Subcutaneous adipose tissue (tissue), 4 donors: ENCODE measurements around the gene RTF1. TPM values are rescaled to one million over a fixed set of nuclear protein-coding genes. Genes with fewer than 3 reads are reported as not detected.

Experiments used
- total RNA-seq, 4 donors: library from RNA; depleted of rRNA; stranded (reverse); fragments of >200 nt; gene quantifications; one replicate each; pipeline ENCODE4 v1.1.0, GENCODE V29; 2016
- TF ChIP-seq, protein P1 (sequence below): fragments of 450-650 bp; IDR thresholded peaks from one replicate; pipeline ENCODE4 v1.5.1; 2016; ENCODE audit warnings: low read depth, mild to moderate bottlenecking, control low read depth, antibody characterized with exemption, moderate library complexity

RTF1 gene
- total RNA-seq, 4 donors from 2014 or later: 21.7 to 58.7 (median 32.5) TPM

DNA sequence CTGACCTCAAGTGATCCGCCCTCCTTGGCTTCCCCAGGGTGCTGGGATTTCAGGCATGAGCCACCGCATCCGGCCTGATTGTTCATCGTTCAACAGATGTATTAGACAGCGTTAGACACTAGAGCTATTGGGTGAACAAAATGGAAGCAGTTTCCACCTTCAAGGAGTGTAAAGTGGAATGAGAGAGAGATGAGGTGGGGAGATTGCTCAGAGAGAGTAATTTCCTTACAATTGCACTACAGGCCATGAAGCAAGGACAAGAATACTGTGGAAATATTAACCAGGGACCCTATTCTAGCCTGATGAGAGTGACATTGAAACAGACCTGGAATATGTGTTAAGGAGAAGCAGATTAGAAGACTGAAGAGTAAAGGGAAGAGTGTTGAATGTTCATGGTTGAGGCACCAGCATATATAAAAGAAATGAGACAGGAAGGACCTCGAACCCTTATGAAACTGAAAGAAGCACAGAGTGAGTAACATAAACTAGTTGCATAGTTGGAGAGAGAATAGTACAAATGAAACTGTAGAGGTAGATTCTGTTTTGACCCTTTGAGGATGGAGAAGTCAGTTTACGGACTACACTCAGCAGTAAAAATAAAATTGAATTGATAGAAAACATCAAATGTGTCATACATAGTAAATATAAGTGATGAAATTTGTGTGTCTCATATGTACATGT lies 7.2 kb downstream of the RTF1 start:
- TF ChIP-seq, protein P1, sequence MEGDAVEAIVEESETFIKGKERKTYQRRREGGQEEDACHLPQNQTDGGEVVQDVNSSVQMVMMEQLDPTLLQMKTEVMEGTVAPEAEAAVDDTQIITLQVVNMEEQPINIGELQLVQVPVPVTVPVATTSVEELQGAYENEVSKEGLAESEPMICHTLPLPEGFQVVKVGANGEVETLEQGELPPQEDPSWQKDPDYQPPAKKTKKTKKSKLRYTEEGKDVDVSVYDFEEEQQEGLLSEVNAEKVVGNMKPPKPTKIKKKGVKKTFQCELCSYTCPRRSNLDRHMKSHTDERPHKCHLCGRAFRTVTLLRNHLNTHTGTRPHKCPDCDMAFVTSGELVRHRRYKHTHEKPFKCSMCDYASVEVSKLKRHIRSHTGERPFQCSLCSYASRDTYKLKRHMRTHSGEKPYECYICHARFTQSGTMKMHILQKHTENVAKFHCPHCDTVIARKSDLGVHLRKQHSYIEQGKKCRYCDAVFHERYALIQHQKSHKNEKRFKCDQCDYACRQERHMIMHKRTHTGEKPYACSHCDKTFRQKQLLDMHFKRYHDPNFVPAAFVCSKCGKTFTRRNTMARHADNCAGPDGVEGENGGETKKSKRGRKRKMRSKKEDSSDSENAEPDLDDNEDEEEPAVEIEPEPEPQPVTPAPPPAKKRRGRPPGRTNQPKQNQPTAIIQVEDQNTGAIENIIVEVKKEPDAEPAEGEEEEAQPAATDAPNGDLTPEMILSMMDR: no peak

DNA sequence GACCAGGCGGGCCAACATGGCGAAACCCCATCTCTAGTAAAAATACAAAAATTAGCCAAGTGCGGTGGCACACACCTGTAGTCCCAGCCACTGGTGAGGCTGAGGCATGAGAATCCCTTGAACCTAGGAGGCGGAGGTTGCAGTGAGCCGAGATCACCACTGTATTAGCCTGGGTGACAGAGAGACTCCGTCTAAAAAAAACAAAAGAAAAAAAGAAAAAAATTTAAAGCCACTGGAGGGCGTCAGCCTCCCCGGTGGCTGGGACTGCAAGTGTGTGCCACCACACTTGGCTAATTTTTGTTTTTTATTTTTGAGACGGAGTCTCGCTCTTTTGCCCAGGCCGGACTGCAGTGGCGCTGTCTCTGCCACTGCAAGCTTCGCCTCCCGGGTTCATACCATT lies 7.9 kb downstream of the RTF1 start:
- TF ChIP-seq, protein P1: no peak

DNA sequence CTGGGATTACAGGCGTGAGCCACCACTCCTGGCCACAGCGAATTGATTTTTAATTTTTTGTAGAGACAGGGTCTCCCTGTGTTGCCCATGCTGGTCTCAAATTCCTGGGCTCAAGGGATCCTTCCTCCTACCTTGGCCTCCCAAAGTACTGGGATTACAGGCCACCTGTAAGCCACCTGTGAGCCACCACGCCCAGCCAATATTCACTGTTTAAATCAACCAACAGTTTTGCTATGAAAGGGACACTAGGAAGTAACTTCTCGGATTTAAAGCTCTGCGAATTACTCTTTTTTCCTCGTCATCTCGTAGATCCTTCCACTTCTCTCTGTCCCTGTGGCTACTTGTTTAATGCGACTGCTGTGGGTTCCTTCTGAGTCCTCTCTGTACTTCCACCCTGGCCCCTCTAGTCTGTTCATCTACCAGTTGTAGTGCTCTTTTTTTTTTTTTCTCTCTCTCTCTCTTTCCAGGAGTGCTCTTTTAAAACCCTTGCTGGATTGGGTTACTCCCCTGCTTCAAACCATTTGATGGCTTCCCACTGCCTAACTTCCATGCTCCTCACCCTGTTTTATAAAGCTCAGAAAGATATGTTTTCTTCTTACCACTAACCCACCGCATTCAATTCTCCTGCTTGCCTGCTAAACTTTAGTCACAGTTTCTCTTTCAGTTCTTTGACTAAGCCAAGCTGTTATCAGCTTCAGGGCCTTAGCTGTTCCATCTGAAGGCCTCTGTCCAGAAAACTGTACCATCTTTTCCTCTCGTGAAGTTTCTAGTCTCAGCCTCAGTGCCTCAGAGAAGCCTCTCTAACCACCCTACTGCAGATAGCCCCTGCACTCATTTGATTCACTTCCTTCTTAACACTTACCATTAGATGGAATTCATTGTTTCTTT lies 12.4 kb downstream of the RTF1 start:
- TF ChIP-seq, protein P1: no peak

DNA sequence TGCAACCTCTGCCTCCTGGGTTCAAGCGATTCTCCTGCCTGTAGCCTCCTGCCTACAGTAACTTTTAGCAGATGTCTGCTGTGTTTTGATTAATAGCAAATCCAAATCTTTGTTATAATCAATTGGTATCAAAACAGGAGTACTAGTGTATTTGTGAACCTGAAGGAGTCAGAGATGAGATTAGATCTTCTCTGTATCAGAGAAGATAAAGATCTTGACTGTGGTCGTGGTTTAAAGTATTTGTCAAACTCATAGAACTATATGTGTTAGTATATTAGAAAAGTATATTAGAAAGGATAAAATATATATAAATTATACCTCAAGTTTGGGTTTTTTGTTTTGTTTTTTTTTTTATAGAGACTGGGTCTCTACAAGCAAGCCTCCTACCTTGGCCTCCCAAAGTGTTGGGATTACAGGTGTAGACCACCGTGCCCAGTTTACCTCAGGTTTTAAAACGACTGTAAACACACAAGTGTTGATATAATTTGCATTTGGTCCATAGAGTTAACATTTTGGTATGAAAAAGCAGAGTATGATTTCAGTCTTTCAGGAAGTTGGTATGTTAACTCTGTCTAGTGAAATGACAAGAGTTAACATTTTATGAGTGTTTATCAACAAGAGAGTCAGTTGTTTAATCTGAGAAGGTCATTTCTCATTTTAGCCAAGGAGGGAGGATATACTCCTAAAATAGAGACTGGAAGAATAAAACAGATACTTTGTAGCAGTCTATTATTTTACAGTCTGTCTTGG lies 18.3 kb downstream of the RTF1 start:
- TF ChIP-seq, protein P1: no peak

DNA sequence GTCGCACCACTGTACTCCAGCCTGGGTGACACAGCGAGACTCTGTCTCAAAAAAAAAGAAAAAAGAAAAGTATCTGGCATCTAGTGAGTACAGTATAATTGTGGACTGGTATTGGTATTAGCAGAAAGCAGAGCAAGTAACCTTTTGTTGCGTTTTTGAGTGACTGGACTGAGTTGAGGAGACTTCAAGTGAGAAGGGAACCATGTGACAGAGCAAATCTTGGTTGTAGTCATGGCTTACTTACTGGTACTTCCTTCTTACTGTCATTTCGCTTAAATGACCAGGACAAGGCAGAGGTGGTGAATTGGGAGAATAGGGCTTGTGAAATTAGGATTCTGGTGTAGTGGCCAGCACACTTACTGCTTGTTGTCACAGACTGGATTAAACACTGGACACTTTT lies 20.6 kb downstream of the RTF1 start:
- TF ChIP-seq, protein P1: no peak

DNA sequence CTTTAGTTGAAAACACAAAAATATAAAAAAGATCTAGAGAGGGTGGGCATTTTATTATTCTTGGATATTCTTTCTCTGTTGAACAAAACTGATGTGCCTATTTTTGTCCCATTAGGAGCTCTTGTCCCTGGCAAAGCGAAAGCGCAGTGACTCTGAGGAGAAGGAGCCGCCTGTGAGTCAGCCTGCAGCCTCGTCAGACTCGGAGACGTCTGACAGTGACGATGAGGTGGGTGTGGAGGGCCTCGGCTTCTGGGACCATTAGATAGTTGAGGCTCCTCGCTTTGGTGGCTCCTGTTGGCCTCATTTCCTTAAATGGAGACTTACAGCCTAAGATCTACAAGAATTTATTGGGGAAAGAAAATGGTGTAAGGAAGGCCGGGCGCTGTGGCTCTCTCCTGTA lies 21.3 kb downstream of the RTF1 start:
- TF ChIP-seq, protein P1: no peak

DNA sequence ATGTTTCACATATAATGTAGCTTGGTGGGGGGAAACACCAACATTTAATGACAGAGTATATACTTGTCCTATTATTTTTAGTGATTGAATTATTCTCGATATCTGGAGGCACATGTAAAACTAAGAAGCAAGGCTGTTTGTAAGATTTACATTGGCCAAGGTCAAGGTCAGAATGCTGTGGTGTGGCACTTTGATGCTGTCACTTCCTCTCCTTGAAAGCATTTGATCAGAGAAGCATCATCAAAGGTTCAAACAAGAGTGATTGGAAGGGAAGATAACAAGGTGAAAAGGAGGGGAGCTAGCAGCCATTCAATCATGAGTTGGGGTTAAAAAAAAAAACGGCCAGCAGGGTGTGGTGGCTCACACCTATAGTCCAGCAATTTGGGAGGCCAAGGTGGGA lies 26.4 kb downstream of the RTF1 start:
- TF ChIP-seq, protein P1: no peak
